Uterus (tissue), 4 donors: ENCODE data around the gene EMX2. TPM values are rescaled to one million over a fixed set of nuclear protein-coding genes. Genes with fewer than 3 reads are reported as not detected.
"Not testable (repeated sequence)": the region's sequence is repeated elsewhere in the genome, so short reads cannot be mapped to it uniquely, and the experiment has no call there.

Experiments used
- DNase-seq, 2 donors: peaks; one replicate each; pipeline ENCODE4 v3.0.0-alpha.2; 2019 to 2020
- H3K27ac ChIP-seq, 2 donors: fragments of 200-600 bp; sonication (generic); 1 replicate in 1 of 2; 2 replicates in 1 of 2; pipeline ENCODE4 v1.5.1; 2016 to 2018
- H3K27me3 ChIP-seq, 2 donors: fragments of 200-600 bp; sonication (generic); one replicate each; pipeline ENCODE4 v1.5.1; 2018 to 2019; ENCODE audit warnings: control low read depth in 1 of 2
- H3K36me3 ChIP-seq, 2 donors: fragments of 200-600 bp; sonication (generic); one replicate each; pipeline ENCODE4 v1.5.1; 2019; ENCODE audit warnings: control low read depth in 1 of 2
- H3K4me1 ChIP-seq, 2 donors: fragments of 200-600 bp; sonication (generic); one replicate each; pipeline ENCODE4 v1.5.1; 2018 to 2019; ENCODE audit warnings: control low read depth in 1 of 2
- H3K4me3 ChIP-seq, 2 donors: fragments of 200-600 bp; sonication (generic); 1 replicate in 1 of 2; 2 replicates in 1 of 2; pipeline ENCODE4 v1.5.1; 2018 to 2019; ENCODE audit warnings: mild to moderate bottlenecking in 1 of 2
- H3K9me3 ChIP-seq, 2 donors: fragments of 200-600 bp; sonication (generic); one replicate each; pipeline ENCODE4 v1.5.1; 2019; ENCODE audit warnings: control low read depth in 1 of 2
- POLR2A ChIP-seq, 2 donors: fragments of 450-650 bp; IDR thresholded peaks; one replicate each; pipeline ENCODE4 v1.6.1; 2016; ENCODE audit warnings: antibody characterized with exemption in 2 of 2, mild to moderate bottlenecking in 1 of 2, moderate library complexity in 1 of 2
- intact Hi-C: fragments of 100-400 bp; cut with DNase I; formaldehyde crosslinking; loops from one replicate; pipeline ENCODE4 v1.15.1; 2023; ENCODE audit warnings: low total_unique reads
- total RNA-seq, 4 donors: library from RNA; depleted of rRNA in 3 of 4; stranded (reverse); fragments of >200 nt in 3 of 4; gene quantifications; one replicate each; pipeline versions ENCODE4 v1.1.0 to v1.2.4, GENCODE V29; 2014 to 2023
- TF ChIP-seq, protein P1 (sequence below), 4 experiments: fragments of 200-600 bp in 2 of 4; fragments of 450-650 bp in 2 of 4; sonication (generic) in 2 of 4; IDR thresholded peaks; one replicate each; pipeline ENCODE4 v1.5.1; 2016 to 2019; ENCODE audit warnings: antibody characterized with exemption in 4 of 4, mild to moderate bottlenecking in 2 of 4, moderate library complexity in 1 of 4
- donor health status: DM: yes; HTN: yes; CAD: no.

The EMX2 gene
- total RNA-seq, 4 donors from 2014 or later, result 6.7 to 154 (median 17.1) TPM

DNA sequence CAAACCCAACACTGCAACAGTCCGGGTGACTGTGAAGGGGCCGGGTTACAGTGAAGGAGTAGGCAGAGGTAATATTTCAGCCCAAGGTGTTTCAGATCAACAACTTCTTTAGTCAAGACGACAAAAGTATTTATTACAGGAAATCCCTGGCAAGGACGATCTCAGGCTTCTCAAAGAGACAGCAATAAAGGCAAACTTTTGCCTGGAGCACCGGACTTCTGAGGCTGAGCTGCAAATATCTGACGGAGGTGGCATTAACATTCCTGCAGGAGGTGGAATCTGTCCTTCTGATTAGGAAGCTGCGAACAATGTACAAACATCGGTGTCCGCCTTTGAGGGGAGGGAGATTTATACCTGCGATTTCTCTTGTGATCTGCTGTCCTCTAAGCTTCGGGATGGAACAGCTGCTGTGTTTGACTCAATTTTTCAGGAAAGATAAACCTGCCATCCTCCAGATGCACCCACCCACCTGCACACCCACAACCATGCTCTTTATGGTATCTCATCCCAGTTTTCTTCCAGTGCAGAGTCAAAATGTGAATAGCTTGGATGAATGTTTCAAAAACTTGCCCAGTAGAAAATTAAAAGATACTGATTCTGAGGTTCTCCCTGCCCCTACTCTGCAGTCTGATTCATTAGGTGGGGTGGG is 32.1 kb downstream of the EMX2 start:
- no peaks in the 10 kb centered on the region for H3K9me3 ChIP-seq
- H3K27me3 ChIP-seq, result no peaks in the 10 kb centered on the region

DNA sequence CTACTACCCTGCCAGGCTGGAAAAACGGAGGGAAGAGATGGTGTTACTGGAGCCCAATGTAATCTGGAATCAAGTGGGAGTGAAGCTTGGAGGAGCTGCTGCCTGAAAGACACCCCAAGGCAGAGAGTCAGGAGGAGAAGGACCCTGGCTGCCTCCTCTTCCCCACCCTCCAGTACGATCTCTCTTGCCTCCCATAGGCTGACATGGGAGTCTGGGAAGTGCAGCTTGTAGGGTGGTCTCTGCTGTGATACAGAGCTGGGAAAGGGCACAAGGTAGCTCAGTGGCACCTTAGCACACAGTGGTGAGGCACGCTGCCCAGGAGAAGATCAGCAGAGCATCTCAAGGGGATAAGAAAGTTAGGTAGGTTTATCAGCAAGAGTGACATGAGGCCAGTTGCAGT is 35.9 kb downstream of the EMX2 start:
- no peak for DNase-seq
- intact Hi-C loops, result no loop called here
- Histone ChIP-seq H3K9me3 (no peaks in the 10 kb centered on the region), H3K27ac (no peak overlapping the region), H3K4me1 (no peaks in the 10 kb centered on the region), H3K4me3 (no peak overlapping the region), H3K27me3 (no peaks in the 10 kb centered on the region), H3K36me3 (no peaks in the 10 kb centered on the region)
- TF ChIP-seq, protein P1, sequence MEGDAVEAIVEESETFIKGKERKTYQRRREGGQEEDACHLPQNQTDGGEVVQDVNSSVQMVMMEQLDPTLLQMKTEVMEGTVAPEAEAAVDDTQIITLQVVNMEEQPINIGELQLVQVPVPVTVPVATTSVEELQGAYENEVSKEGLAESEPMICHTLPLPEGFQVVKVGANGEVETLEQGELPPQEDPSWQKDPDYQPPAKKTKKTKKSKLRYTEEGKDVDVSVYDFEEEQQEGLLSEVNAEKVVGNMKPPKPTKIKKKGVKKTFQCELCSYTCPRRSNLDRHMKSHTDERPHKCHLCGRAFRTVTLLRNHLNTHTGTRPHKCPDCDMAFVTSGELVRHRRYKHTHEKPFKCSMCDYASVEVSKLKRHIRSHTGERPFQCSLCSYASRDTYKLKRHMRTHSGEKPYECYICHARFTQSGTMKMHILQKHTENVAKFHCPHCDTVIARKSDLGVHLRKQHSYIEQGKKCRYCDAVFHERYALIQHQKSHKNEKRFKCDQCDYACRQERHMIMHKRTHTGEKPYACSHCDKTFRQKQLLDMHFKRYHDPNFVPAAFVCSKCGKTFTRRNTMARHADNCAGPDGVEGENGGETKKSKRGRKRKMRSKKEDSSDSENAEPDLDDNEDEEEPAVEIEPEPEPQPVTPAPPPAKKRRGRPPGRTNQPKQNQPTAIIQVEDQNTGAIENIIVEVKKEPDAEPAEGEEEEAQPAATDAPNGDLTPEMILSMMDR (IDR thresholded peaks at IDR 0.05), result no peak
- TF ChIP-seq POLR2A (IDR thresholded peaks at IDR 0.05), result no peak

More for the DNA sequence above, 32.1 kb downstream of the EMX2 start:
- H3K36me3 ChIP-seq, result no peaks in the 10 kb centered on the region
- TF ChIP-seq, protein P1 (IDR thresholded peaks at IDR 0.05), result no peak
- TF ChIP-seq POLR2A (IDR thresholded peaks at IDR 0.05), result no peak
- no peak overlapping the region for H3K4me3 ChIP-seq
- intact Hi-C loops, result no loop called here
- no peaks in the 10 kb centered on the region for H3K4me1 ChIP-seq
- DNase-seq, result no peak
- no peak overlapping the region for H3K27ac ChIP-seq

DNA sequence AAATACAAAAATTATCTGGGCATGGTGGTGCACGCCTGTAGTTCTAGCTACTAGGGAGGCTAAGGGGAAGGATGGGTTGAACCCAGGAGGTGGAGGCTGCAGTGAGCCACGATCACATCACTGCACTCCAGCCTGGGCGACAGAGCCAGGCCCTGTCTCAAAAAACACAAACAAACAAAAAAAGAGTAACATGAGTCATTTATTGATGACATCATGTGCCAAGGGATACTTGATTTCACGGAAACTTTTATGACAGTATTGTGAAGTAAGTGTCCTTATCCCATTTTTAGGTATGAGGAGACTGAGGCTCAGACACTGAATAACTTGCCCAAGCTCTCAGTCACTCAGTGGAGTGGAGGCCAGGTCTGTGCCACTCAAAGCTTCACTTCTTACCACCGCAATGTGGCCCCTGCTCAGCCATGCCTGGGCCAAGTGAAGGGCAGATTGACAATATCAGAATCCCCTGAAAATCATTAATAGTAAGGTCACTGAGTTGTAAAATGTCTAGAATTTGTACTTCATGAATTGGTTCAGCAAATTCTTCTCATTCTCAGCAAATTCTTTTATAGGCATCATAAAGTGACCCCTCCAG is 36.5 kb downstream of the EMX2 start:
- Histone ChIP-seq H3K9me3 (no peaks in the 10 kb centered on the region), H3K36me3 (no peaks in the 10 kb centered on the region), H3K4me1 (no peaks in the 10 kb centered on the region), H3K4me3 (no peak overlapping the region), H3K27ac (no peak overlapping the region), H3K27me3 (no peaks in the 10 kb centered on the region)
- TF ChIP-seq, protein P1 (IDR thresholded peaks at IDR 0.05), result no peak
- TF ChIP-seq POLR2A (IDR thresholded peaks at IDR 0.05), result no peak
- intact Hi-C loops, result no loop called here
- DNase-seq, result no peak

DNA sequence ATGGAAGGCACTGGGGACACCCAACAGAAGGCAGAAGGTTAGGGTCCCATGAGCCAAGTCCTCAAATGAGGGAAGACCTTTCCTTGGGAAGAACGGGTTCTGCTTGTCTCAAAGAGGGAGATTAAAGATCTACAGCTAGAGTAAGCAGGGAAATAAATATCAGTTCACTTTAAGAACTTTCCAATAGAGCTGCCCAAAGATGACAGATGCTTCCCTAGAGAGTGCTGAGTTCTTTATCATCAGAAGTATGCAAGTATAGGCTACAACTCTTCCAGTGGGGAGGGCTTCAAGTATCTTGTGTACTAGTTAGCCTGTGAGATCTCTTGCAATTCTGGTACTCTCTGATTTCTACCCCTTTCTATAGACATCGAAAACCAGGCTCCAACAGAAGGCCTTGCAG is 39.4 kb downstream of the EMX2 start:
- no peaks in the 10 kb centered on the region for H3K36me3 ChIP-seq
- TF ChIP-seq, protein P1 (IDR thresholded peaks at IDR 0.05), result no peak
- TF ChIP-seq POLR2A (IDR thresholded peaks at IDR 0.05), result no peak
- no peaks in the 10 kb centered on the region for H3K27me3 ChIP-seq
- H3K27ac ChIP-seq, result no peak overlapping the region
- no peaks in the 10 kb centered on the region for H3K9me3 ChIP-seq
- H3K4me3 ChIP-seq, result no peak overlapping the region
- no peaks in the 10 kb centered on the region for H3K4me1 ChIP-seq
- DNase-seq, result no peak
- intact Hi-C loops, result no loop called here

DNA sequence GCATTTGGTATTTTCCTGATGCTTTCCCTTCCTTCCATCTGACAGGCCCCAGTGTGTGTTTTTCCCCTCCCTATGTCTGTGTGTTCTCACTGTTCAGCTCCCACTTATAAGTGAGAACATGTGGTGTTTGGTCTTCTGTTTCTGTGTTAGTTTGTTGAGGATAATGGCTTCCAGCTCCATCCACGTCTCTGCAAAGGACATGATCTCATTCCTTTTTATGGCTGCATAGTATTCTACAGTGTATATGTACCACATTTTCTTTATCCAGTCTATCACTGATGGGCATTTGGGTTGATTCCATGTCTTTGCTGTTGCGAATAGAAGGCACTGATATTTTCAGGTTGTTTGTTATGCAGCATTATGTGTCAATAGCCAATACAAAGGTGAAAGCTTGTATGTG is 42.3 kb downstream of the EMX2 start:
- not testable (repeated sequence) for DNase-seq, H3K9me3 ChIP-seq, H3K36me3 ChIP-seq

More for the DNA sequence above, 42.3 kb downstream of the EMX2 start:
- intact Hi-C loops, H3K4me1 ChIP-seq, H3K27ac ChIP-seq, H3K4me3 ChIP-seq, H3K27me3 ChIP-seq: not testable (repeated sequence)
